ENCODE results near the gene ADCY10. TPM values are rescaled to one million over a fixed set of nuclear protein-coding genes. Genes with fewer than 3 reads are reported as not detected.

The ADCY10 gene
- total and polyA plus RNA-seq, 2 donors (not counting 3 experiments of a cell fraction or from before 2014, with no cell fraction given), result not detected

DNA sequence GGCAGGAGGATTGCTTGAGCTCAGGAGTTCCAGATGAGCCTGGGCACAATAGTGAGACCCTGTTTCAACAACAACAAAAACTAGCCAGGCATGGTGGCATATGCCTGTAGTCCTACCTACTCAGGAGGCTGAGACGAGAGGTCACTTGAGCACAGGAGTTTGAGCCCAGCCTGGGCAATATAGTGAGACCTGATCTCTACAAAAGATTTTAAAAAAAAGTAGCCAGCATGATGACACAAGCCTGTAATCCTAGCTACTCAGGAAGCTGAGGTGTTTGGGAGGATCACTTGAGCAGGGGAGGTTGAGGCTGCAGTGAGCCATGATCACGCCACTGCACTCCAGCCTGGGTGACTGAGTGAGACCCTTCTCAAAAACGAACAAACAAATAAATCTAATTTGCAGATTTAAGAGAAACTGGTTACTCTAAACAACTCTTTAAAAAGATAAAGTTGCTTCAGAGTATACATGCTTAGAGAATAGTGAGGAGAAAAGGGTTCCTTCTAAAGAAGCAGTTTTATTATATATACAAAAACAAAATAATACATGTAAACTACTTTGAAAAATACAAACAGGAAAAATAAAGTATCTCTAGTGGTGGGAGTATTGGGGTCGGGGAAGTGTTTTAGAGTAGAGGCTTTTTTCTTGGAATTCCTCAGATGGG, 88.4 kb downstream of the ADCY10 start:
- CTCF ChIA-PET, result interaction anchor here (1.1 kb wide), 1 partner anchor 12 kb away, joined by 3 read pairs; no protein-coding TSS in a partner anchor

More for the DNA sequence above, 88.4 kb downstream of the ADCY10 start:
- dilution Hi-C loops (cut with MboI; ENCODE audit: extremely low pct_ligation_motif_present, low sequenced_read_pairs), result no loop called here
- Histone ChIP-seq H3K4me2 (ENCODE audit: insufficient read depth, low read length) (no peak overlapping the region), H4K20me1 (replicated peaks; ENCODE audit: control insufficient read depth, extremely low read depth, insufficient read depth, low read length) (no peaks in the 10 kb centered on the region), H3K36me3 (ENCODE audit: control insufficient read depth in 2 of 2, extremely low read depth in 1 of 2, insufficient read depth in 2 of 2, low read length in 2 of 2) (no peaks in the 10 kb centered on the region), H2AFZ (ENCODE audit: low read depth, low read length) (no peak overlapping the region), H3K4me1 (ENCODE audit: control insufficient read depth, extremely low read depth, insufficient read depth, low read length) (peaks cover 4% of the 10 kb centered on the region), H3K27me3 (ENCODE audit: control insufficient read depth in 2 of 2, insufficient read depth in 2 of 2, low read length in 2 of 2) (no peaks in the 10 kb centered on the region), H3K27ac (ENCODE audit: insufficient read depth, low read depth, low read length) (no peak overlapping the region), H3K9ac (replicated peaks; ENCODE audit: extremely low read depth, insufficient read depth, low read length) (no peak overlapping the region), H3K79me2 (ENCODE audit: control insufficient read depth, insufficient read depth, low read length) (no peaks in the 10 kb centered on the region), H3K9me3 (replicated peaks; ENCODE audit: control insufficient read depth, insufficient read depth, low read length) (no peaks in the 10 kb centered on the region), H3K4me3 (replicated peaks in 1 of 3; ENCODE audit: insufficient read depth in 1 of 3, low read depth in 1 of 3, low read length in 3 of 3) (no peak overlapping the region), H3K9me1 (replicated peaks; ENCODE audit: control insufficient read depth, extremely low read depth, insufficient read depth, low read length) (no peaks in the 10 kb centered on the region)
- FAIRE-seq (no peak), DNase-seq (ENCODE audit: low read depth, low spot score) (no peak)
- intact Hi-C loops (cut with micrococcal nuclease), result no loop called here
- no TSS peak for BruUV-seq (replicated peaks)
- TF ChIP-seq JUN (IDR thresholded peaks at IDR 0.05; ENCODE audit: borderline replicate concordance, insufficient read depth, insufficient read length, low read depth) (no peak), POLR2A (IDR thresholded peaks at IDR 0.05; ENCODE audit: low read depth, low read length) (no peak), EZH2 (IDR thresholded peaks at IDR 0.05; ENCODE audit: borderline replicate concordance, low read depth, low read length, severe bottlenecking) (no peak), MYC (IDR thresholded peaks at IDR 0.05; ENCODE audit: low read depth, low read length) (no peak), POLR2AphosphoS5 (IDR thresholded peaks at IDR 0.05; ENCODE audit: insufficient read depth, low read depth, low read length) (no peak), GATA2 (IDR thresholded peaks at IDR 0.05; ENCODE audit: insufficient read depth, insufficient read length, low read depth, low read length) (no peak), CTCF (IDR thresholded peaks at IDR 0.05; ENCODE audit: extremely low read depth in 1 of 2, insufficient read depth in 1 of 2, low read depth in 1 of 2, low read length in 2 of 2) (no peak), FOS (IDR thresholded peaks at IDR 0.05; ENCODE audit: borderline replicate concordance, insufficient read depth, low read length) (no peak)
- TF ChIP-seq, protein P1, sequence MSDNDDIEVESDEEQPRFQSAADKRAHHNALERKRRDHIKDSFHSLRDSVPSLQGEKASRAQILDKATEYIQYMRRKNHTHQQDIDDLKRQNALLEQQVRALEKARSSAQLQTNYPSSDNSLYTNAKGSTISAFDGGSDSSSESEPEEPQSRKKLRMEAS (IDR thresholded peaks at IDR 0.05; ENCODE audit: insufficient read depth, insufficient read length), result no peak
- POLR2A ChIA-PET, result no interaction called here
